H1 (cell line): ENCODE results near the gene EIF4E1B. TPM values are rescaled to one million over a fixed set of nuclear protein-coding genes. Genes with fewer than 3 reads are reported as not detected.

Experiments used
- NANOG ChIP-seq: IDR thresholded peaks from 2 replicates; pipeline ENCODE4 v1.6.1; 2011; ENCODE audit warnings: low read length, low read depth, mild to moderate bottlenecking, inconsistent platforms; ENCODE audit not compliant: insufficient read depth, poor library complexity, severe bottlenecking
- POLR2AphosphoS5 ChIP-seq: IDR thresholded peaks from 2 replicates; pipeline ENCODE4 v1.6.1; 2011; ENCODE audit warnings: low read depth, low read length
- RBBP5 ChIP-seq: IDR thresholded peaks from 2 replicates; pipeline ENCODE4 v1.7.1; 2012; ENCODE audit warnings: low read depth, mild to moderate bottlenecking, inconsistent platforms, low read length, moderate library complexity, borderline replicate concordance
- RXRA ChIP-seq: IDR thresholded peaks from 2 replicates; pipeline ENCODE4 v1.6.1; 2011; ENCODE audit warnings: low read depth, mild to moderate bottlenecking, low read length, moderate library complexity; ENCODE audit not compliant: insufficient read depth
- SIN3A ChIP-seq, 2 experiments: IDR thresholded peaks in 1 of 2; conservative IDR thresholded peaks in 1 of 2; 2 replicates each; pipeline ENCODE4 v1.6.1; 2011 to 2012; ENCODE audit warnings: low read length in 2 of 2, improper control_type of control experiment in 1 of 2, low read depth in 1 of 2, mild to moderate bottlenecking in 1 of 2
- SP1 ChIP-seq: IDR thresholded peaks from 2 replicates; pipeline ENCODE4 v1.6.1; 2011; ENCODE audit warnings: low read depth, low read length
- polyA plus RNA-seq, 7 experiments: library from polyadenylated mRNA; depleted of rRNA in 3 of 7; stranded (reverse) in 5 of 7; unstranded in 2 of 7; fragments of >200 nt in 5 of 7; fragments of 200-250 nt in 2 of 7; gene quantifications; 1 replicate in 5 of 7; 2 replicates in 1 of 7; 4 replicates in 1 of 7; pipeline versions ENCODE4 v1.2.1 to v1.2.3, GENCODE V29; 2011 to 2013; ENCODE audit warnings: missing spikeins in 2 of 7, mixed read lengths in 2 of 7
- total RNA-seq: library from RNA; stranded (reverse); fragmentation: NEBNext Ultra II Directional; extraction: Animal tissue kit (Norgen Biotek cat#: 25700); gene quantifications from 2 replicates; pipeline ENCODE4 v1.2.1, GENCODE V29; 2021

Gene EIF4E1B
- total and polyA plus RNA-seq, 2 of the 8 experiments (the other 6 are each of a cell fraction or from before 2014, with no cell fraction given): 0.97 to 1.3 TPM

- TF ChIP-seq SIN3A (conservative IDR thresholded peaks at IDR 0.05 in 1 of 2, IDR thresholded peaks at IDR 0.05 in 1 of 2; ENCODE audit: low read depth in 1 of 2, low read length in 2 of 2): no peak
- no peak for TF ChIP-seq SP1
- TF ChIP-seq RBBP5: no peak
- TF ChIP-seq RXRA: no peak
- TF ChIP-seq POLR2AphosphoS5: no peak
- no peak for TF ChIP-seq NANOG
Observed at GRCh38 chr5:176644878-176645670, 14.6 kb downstream of the EIF4E1B start (continued).
